ENCODE data around the gene MRPL22.

The MRPL22 gene

DNA sequence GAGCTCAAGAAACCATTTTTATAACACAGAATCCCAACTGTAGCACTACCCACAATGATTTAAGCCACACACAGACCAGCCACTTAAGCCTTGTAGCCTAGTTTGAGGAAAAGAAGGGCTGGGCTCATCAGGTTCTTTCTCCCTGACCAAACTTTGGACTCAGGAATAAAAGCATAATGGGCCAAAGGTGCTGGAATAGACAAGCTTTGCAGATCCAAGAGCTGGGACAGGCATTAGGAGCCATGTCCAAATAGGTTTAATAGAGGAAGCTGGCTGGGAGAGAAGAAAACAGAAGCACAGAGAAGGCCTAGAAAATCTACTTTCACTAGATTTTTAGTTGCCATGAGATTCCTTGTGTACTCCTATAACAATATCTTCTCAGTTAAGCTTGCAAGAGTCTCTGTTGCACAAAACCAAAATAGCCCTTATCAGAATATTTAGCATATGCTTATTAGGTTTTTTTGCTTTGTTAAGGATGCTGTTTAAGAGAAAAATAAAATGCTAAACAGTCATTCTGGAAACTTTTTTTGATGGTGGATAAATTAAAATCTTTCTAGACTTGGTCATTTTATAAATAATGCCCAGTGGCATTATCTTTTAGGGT lies 44.2 kb upstream of the MRPL22 start (continued):
- TF ChIP-seq OSR1 (CRISPR knock-in tag; IDR thresholded peaks at IDR 0.05) (no peak), SNAI2 (CRISPR knock-in tag; IDR thresholded peaks at IDR 0.05) (no peak)
- TF ChIP-seq, protein P1, sequence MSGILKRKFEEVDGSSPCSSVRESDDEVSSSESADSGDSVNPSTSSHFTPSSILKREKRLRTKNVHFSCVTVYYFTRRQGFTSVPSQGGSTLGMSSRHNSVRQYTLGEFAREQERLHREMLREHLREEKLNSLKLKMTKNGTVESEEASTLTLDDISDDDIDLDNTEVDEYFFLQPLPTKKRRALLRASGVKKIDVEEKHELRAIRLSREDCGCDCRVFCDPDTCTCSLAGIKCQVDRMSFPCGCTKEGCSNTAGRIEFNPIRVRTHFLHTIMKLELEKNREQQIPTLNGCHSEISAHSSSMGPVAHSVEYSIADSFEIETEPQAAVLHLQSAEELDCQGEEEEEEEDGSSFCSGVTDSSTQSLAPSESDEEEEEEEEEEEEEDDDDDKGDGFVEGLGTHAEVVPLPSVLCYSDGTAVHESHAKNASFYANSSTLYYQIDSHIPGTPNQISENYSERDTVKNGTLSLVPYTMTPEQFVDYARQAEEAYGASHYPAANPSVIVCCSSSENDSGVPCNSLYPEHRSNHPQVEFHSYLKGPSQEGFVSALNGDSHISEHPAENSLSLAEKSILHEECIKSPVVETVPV (CRISPR knock-in tag; IDR thresholded peaks at IDR 0.05) = no peak

DNA sequence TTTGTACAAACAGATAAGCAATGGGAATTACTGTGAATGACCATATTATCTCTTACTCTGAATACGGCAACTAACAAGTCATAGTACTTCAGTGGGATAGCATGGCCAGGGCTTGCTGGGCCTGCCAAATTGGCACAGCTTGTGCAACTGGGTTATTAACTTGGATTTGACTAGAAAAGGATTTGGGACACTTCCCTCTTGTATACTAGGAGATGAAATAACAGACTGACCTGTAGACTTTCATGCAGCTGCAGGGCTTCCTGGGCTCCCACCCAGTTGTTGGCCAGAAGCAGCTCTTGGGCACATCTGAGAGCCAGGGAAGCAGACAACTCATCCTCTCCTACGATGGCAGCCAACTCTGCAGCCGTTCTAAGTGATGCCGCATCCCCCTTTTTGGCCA lies 42.7 kb upstream of the MRPL22 start:
- TF ChIP-seq SNAI2 (CRISPR knock-in tag; IDR thresholded peaks at IDR 0.05) (no peak), ISL1 (CRISPR knock-in tag; IDR thresholded peaks at IDR 0.05) (no peak), ZNF565 (CRISPR knock-in tag; conservative IDR thresholded peaks at IDR 0.05; ENCODE audit: low read depth) (no peak), TOX (CRISPR knock-in tag; IDR thresholded peaks at IDR 0.05; ENCODE audit: borderline replicate concordance) (no peak), ZC3H10 (CRISPR knock-in tag; IDR thresholded peaks at IDR 0.05) (no peak), TCF4 (CRISPR knock-in tag; IDR thresholded peaks at IDR 0.05; ENCODE audit: borderline replicate concordance) (no peak), ARNTL (CRISPR knock-in tag; IDR thresholded peaks at IDR 0.05; ENCODE audit: borderline replicate concordance, low read depth) (no peak), ESRRG (CRISPR knock-in tag; IDR thresholded peaks at IDR 0.05) (no peak), RARB (CRISPR knock-in tag; IDR thresholded peaks at IDR 0.05) (no peak), CSDC2 (CRISPR knock-in tag; IDR thresholded peaks at IDR 0.05) (no peak), BACH2 (CRISPR knock-in tag; IDR thresholded peaks at IDR 0.05; ENCODE audit: borderline replicate concordance) (no peak), OSR1 (CRISPR knock-in tag; IDR thresholded peaks at IDR 0.05) (no peak), PPARA (CRISPR knock-in tag; IDR thresholded peaks at IDR 0.05; ENCODE audit: borderline replicate concordance) (no peak), POU6F1 (CRISPR knock-in tag; IDR thresholded peaks at IDR 0.05; ENCODE audit: borderline replicate concordance, low read depth) (no peak)
- TF ChIP-seq, protein P1 (CRISPR knock-in tag; IDR thresholded peaks at IDR 0.05) = no peak
- TF ChIP-seq, protein P2, sequence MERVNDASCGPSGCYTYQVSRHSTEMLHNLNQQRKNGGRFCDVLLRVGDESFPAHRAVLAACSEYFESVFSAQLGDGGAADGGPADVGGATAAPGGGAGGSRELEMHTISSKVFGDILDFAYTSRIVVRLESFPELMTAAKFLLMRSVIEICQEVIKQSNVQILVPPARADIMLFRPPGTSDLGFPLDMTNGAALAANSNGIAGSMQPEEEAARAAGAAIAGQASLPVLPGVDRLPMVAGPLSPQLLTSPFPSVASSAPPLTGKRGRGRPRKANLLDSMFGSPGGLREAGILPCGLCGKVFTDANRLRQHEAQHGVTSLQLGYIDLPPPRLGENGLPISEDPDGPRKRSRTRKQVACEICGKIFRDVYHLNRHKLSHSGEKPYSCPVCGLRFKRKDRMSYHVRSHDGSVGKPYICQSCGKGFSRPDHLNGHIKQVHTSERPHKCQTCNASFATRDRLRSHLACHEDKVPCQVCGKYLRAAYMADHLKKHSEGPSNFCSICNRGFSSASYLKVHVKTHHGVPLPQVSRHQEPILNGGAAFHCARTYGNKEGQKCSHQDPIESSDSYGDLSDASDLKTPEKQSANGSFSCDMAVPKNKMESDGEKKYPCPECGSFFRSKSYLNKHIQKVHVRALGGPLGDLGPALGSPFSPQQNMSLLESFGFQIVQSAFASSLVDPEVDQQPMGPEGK (CRISPR knock-in tag; IDR thresholded peaks at IDR 0.05; ENCODE audit: borderline replicate concordance) = no peak
- no peak for ATAC-seq

- ATAC-seq = no peak
- no peak for TF ChIP-seq TCF4 (CRISPR knock-in tag; IDR thresholded peaks at IDR 0.05; ENCODE audit: borderline replicate concordance)
- no peak for TF ChIP-seq ZNF565 (CRISPR knock-in tag; conservative IDR thresholded peaks at IDR 0.05; ENCODE audit: low read depth)
- TF ChIP-seq, protein P2 (CRISPR knock-in tag; IDR thresholded peaks at IDR 0.05; ENCODE audit: borderline replicate concordance) = no peak
- no peak for TF ChIP-seq GLIS3 (CRISPR knock-in tag; IDR thresholded peaks at IDR 0.05)
- no peak for TF ChIP-seq ZFP3 (CRISPR knock-in tag; IDR thresholded peaks at IDR 0.05)
- TF ChIP-seq, protein P3, sequence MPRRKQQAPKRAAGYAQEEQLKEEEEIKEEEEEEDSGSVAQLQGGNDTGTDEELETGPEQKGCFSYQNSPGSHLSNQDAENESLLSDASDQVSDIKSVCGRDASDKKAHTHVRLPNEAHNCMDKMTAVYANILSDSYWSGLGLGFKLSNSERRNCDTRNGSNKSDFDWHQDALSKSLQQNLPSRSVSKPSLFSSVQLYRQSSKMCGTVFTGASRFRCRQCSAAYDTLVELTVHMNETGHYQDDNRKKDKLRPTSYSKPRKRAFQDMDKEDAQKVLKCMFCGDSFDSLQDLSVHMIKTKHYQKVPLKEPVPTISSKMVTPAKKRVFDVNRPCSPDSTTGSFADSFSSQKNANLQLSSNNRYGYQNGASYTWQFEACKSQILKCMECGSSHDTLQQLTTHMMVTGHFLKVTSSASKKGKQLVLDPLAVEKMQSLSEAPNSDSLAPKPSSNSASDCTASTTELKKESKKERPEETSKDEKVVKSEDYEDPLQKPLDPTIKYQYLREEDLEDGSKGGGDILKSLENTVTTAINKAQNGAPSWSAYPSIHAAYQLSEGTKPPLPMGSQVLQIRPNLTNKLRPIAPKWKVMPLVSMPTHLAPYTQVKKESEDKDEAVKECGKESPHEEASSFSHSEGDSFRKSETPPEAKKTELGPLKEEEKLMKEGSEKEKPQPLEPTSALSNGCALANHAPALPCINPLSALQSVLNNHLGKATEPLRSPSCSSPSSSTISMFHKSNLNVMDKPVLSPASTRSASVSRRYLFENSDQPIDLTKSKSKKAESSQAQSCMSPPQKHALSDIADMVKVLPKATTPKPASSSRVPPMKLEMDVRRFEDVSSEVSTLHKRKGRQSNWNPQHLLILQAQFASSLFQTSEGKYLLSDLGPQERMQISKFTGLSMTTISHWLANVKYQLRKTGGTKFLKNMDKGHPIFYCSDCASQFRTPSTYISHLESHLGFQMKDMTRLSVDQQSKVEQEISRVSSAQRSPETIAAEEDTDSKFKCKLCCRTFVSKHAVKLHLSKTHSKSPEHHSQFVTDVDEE (CRISPR knock-in tag; IDR thresholded peaks at IDR 0.05) = no peak
- no peak for TF ChIP-seq ISL1 (CRISPR knock-in tag; IDR thresholded peaks at IDR 0.05)
- TF ChIP-seq, protein P4, sequence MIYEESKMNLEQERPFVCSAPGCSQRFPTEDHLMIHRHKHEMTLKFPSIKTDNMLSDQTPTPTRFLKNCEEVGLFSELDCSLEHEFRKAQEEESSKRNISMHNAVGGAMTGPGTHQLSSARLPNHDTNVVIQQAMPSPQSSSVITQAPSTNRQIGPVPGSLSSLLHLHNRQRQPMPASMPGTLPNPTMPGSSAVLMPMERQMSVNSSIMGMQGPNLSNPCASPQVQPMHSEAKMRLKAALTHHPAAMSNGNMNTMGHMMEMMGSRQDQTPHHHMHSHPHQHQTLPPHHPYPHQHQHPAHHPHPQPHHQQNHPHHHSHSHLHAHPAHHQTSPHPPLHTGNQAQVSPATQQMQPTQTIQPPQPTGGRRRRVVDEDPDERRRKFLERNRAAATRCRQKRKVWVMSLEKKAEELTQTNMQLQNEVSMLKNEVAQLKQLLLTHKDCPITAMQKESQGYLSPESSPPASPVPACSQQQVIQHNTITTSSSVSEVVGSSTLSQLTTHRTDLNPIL (CRISPR knock-in tag; IDR thresholded peaks at IDR 0.05; ENCODE audit: low read depth) = no peak
- no peak for TF ChIP-seq CSDC2 (CRISPR knock-in tag; IDR thresholded peaks at IDR 0.05)
- no peak for TF ChIP-seq ZNF8 (CRISPR knock-in tag; IDR thresholded peaks at IDR 0.05)
Observed at GRCh38 chr5:154899151-154899816, 41.6 kb upstream of the MRPL22 start.

Data from SK-N-SH treated with all-trans-retinoic acid at 6 μM for 48 hours (cell line).